Measurements from ENCODE around the gene TCEAL6. TPM values are rescaled to one million over a fixed set of nuclear protein-coding genes. Genes with fewer than 3 reads are reported as not detected.
"Not testable (repeated sequence)": the region's sequence is repeated elsewhere in the genome, so short reads cannot be mapped to it uniquely, and the experiment has no call there.

Gene TCEAL6
- total and polyA plus RNA-seq, 2 donors (not counting 3 experiments of a cell fraction or from before 2014, with no cell fraction given) = not detected

DNA sequence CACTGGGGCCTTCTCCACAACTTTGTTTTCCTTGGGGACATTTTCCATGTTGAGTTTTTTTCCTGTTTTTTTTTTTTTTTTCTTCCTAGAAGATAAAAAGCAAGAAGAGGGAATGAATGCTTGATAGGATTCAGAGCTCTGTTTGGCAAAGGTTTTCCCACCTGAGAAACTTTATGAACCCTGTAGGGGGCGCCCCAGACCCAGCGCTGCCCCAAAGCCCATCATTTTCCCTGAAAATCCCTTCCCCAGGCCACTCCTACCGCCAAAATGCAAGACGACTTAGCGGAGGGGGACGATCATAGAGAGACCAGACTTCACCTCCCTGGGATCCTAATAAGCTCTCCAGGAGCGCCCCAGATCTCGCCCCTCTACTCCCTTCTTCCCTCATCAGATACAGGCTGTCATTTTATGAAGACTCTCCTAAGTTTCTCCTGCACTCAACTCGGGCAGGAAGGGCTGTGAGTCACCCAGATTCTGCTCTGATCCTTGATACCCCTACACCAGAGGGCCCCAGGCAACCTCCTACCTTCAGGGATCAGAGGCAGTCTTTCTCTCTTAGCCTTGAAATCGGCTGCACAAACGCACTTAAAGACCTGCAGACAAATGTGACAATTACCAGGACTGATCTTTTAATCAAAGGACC is 12.1 kb upstream of the TCEAL6 start:
- H3K4me1 ChIP-seq (ENCODE audit: control insufficient read depth, extremely low read depth, insufficient read depth, low read length) = peaks cover 2% of the 10 kb centered on the region
- H3K9ac ChIP-seq (replicated peaks; ENCODE audit: extremely low read depth, insufficient read depth, low read length) = no peak overlapping the region
- no peak overlapping the region for H2AFZ ChIP-seq (ENCODE audit: low read depth, low read length)
- no peak overlapping the region for H3K4me3 ChIP-seq (replicated peaks in 1 of 3; ENCODE audit: insufficient read depth in 1 of 3, low read depth in 1 of 3, low read length in 3 of 3)
- H3K27me3 ChIP-seq (ENCODE audit: control insufficient read depth in 2 of 2, insufficient read depth in 2 of 2, low read length in 2 of 2) = no peaks in the 10 kb centered on the region
- H4K20me1 ChIP-seq (replicated peaks; ENCODE audit: control insufficient read depth, extremely low read depth, insufficient read depth, low read length) = no peaks in the 10 kb centered on the region
- DNase-seq (ENCODE audit: low read depth, low spot score) = no peak
- no TSS peak for BruUV-seq (replicated peaks)
- TF ChIP-seq JUN (IDR thresholded peaks at IDR 0.05; ENCODE audit: borderline replicate concordance, insufficient read depth, insufficient read length, low read depth) (no peak), POLR2AphosphoS5 (IDR thresholded peaks at IDR 0.05; ENCODE audit: insufficient read depth, low read depth, low read length) (no peak), FOS (IDR thresholded peaks at IDR 0.05; ENCODE audit: borderline replicate concordance, insufficient read depth, low read length) (no peak), GATA2 (IDR thresholded peaks at IDR 0.05; ENCODE audit: insufficient read depth, insufficient read length, low read depth, low read length) (no peak), MYC (IDR thresholded peaks at IDR 0.05; ENCODE audit: low read depth, low read length) (no peak), POLR2A (IDR thresholded peaks at IDR 0.05; ENCODE audit: low read depth, low read length) (no peak), EZH2 (IDR thresholded peaks at IDR 0.05; ENCODE audit: borderline replicate concordance, low read depth, low read length, severe bottlenecking) (no peak)
- TF ChIP-seq, protein P1, sequence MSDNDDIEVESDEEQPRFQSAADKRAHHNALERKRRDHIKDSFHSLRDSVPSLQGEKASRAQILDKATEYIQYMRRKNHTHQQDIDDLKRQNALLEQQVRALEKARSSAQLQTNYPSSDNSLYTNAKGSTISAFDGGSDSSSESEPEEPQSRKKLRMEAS (IDR thresholded peaks at IDR 0.05; ENCODE audit: insufficient read depth, insufficient read length) = no peak
- TF ChIP-seq, protein P2, sequence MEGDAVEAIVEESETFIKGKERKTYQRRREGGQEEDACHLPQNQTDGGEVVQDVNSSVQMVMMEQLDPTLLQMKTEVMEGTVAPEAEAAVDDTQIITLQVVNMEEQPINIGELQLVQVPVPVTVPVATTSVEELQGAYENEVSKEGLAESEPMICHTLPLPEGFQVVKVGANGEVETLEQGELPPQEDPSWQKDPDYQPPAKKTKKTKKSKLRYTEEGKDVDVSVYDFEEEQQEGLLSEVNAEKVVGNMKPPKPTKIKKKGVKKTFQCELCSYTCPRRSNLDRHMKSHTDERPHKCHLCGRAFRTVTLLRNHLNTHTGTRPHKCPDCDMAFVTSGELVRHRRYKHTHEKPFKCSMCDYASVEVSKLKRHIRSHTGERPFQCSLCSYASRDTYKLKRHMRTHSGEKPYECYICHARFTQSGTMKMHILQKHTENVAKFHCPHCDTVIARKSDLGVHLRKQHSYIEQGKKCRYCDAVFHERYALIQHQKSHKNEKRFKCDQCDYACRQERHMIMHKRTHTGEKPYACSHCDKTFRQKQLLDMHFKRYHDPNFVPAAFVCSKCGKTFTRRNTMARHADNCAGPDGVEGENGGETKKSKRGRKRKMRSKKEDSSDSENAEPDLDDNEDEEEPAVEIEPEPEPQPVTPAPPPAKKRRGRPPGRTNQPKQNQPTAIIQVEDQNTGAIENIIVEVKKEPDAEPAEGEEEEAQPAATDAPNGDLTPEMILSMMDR (IDR thresholded peaks at IDR 0.05; ENCODE audit: extremely low read depth in 1 of 2, insufficient read depth in 1 of 2, low read depth in 1 of 2, low read length in 2 of 2) = no peak
- FAIRE-seq = no peak
- H3K4me2 ChIP-seq (ENCODE audit: insufficient read depth, low read length) = no peak overlapping the region
- POLR2A ChIA-PET = no interaction called here
- CTCF ChIA-PET = no interaction called here
- H3K27ac ChIP-seq (ENCODE audit: insufficient read depth, low read depth, low read length) = no peak overlapping the region
- no peaks in the 10 kb centered on the region for H3K9me3 ChIP-seq (replicated peaks; ENCODE audit: control insufficient read depth, insufficient read depth, low read length)
- intact Hi-C loops (cut with micrococcal nuclease) = no loop called here
- dilution Hi-C loops (cut with MboI; ENCODE audit: extremely low pct_ligation_motif_present, low sequenced_read_pairs) = no loop called here
- no peaks in the 10 kb centered on the region for H3K9me1 ChIP-seq (replicated peaks; ENCODE audit: control insufficient read depth, extremely low read depth, insufficient read depth, low read length)
- no peaks in the 10 kb centered on the region for H3K79me2 ChIP-seq (ENCODE audit: control insufficient read depth, insufficient read depth, low read length)
- H3K36me3 ChIP-seq (ENCODE audit: control insufficient read depth in 2 of 2, extremely low read depth in 1 of 2, insufficient read depth in 2 of 2, low read length in 2 of 2) = no peaks in the 10 kb centered on the region

DNA sequence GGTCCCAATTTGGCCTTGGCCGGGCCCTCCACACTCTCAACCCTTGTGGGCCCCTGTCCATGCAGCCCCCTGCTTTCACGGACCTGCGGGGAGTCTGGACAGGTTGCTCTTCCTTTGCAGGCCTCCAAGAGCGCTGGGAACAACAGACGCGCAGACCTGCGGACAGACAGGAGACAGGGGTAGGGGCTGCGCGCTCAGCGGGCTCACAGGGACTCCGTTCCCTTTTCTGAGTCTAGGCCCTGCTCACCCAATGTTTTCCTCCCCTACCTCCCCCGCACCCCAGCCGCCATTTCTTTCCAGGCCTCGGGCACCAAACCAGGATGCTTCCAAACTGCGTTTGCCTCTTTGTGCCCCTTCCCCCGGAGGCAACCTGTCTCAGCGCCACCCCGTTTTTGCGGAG is 650 bp downstream of the TCEAL6 start:
- H3K9me1 ChIP-seq (replicated peaks; ENCODE audit: control insufficient read depth, extremely low read depth, insufficient read depth, low read length); H3K4me3 ChIP-seq (replicated peaks in 1 of 3; ENCODE audit: insufficient read depth in 1 of 3, low read depth in 1 of 3, low read length in 3 of 3); DNase-seq (ENCODE audit: low read depth, low spot score); H2AFZ ChIP-seq (ENCODE audit: low read depth, low read length); dilution Hi-C loops (cut with MboI; ENCODE audit: extremely low pct_ligation_motif_present, low sequenced_read_pairs); H3K79me2 ChIP-seq (ENCODE audit: control insufficient read depth, insufficient read depth, low read length); BruUV-seq (replicated peaks); H3K27me3 ChIP-seq (ENCODE audit: control insufficient read depth in 2 of 2, insufficient read depth in 2 of 2, low read length in 2 of 2); H3K9me3 ChIP-seq (replicated peaks; ENCODE audit: control insufficient read depth, insufficient read depth, low read length); H3K27ac ChIP-seq (ENCODE audit: insufficient read depth, low read depth, low read length); H3K4me2 ChIP-seq (ENCODE audit: insufficient read depth, low read length); H3K4me1 ChIP-seq (ENCODE audit: control insufficient read depth, extremely low read depth, insufficient read depth, low read length); CTCF ChIA-PET; POLR2A ChIA-PET; H3K9ac ChIP-seq (replicated peaks; ENCODE audit: extremely low read depth, insufficient read depth, low read length); H4K20me1 ChIP-seq (replicated peaks; ENCODE audit: control insufficient read depth, extremely low read depth, insufficient read depth, low read length); H3K36me3 ChIP-seq (ENCODE audit: control insufficient read depth in 2 of 2, extremely low read depth in 1 of 2, insufficient read depth in 2 of 2, low read length in 2 of 2); intact Hi-C loops (cut with micrococcal nuclease): not testable (repeated sequence)
- FAIRE-seq = peak; percentile 24

DNA sequence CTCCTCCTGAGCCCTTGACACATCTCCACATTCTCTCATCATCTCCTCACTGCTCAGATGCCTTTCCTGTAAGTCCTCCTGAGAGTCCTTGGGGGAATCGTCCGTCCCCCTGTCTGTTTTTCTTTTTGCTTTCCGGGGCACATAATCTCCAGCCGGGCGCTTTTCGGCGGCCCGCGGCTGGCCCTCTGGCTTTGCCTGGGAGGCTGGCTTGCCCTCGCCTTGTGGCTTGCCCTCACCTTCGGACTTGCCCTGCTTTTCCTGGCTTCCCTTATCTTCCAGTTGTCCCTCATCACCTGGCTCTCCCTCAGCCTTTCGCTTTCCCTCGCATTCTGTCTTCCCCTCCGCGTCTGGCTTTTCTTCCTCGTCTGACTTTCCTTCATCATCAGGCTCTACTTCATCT is 1.4 kb downstream of the TCEAL6 start:
- H3K4me1 ChIP-seq (ENCODE audit: control insufficient read depth, extremely low read depth, insufficient read depth, low read length); H3K9me1 ChIP-seq (replicated peaks; ENCODE audit: control insufficient read depth, extremely low read depth, insufficient read depth, low read length); H3K4me2 ChIP-seq (ENCODE audit: insufficient read depth, low read length); H3K4me3 ChIP-seq (replicated peaks in 1 of 3; ENCODE audit: insufficient read depth in 1 of 3, low read depth in 1 of 3, low read length in 3 of 3); H3K27me3 ChIP-seq (ENCODE audit: control insufficient read depth in 2 of 2, insufficient read depth in 2 of 2, low read length in 2 of 2); H3K9me3 ChIP-seq (replicated peaks; ENCODE audit: control insufficient read depth, insufficient read depth, low read length); intact Hi-C loops (cut with micrococcal nuclease); H3K27ac ChIP-seq (ENCODE audit: insufficient read depth, low read depth, low read length); H3K9ac ChIP-seq (replicated peaks; ENCODE audit: extremely low read depth, insufficient read depth, low read length); H2AFZ ChIP-seq (ENCODE audit: low read depth, low read length); POLR2A ChIA-PET; BruUV-seq (replicated peaks); H4K20me1 ChIP-seq (replicated peaks; ENCODE audit: control insufficient read depth, extremely low read depth, insufficient read depth, low read length); H3K36me3 ChIP-seq (ENCODE audit: control insufficient read depth in 2 of 2, extremely low read depth in 1 of 2, insufficient read depth in 2 of 2, low read length in 2 of 2); DNase-seq (ENCODE audit: low read depth, low spot score); CTCF ChIA-PET; H3K79me2 ChIP-seq (ENCODE audit: control insufficient read depth, insufficient read depth, low read length); dilution Hi-C loops (cut with MboI; ENCODE audit: extremely low pct_ligation_motif_present, low sequenced_read_pairs): not testable (repeated sequence)
- peak; percentile 67 for FAIRE-seq

All from endothelial cell of umbilical vein (primary cell).